Activated CD4-positive, alpha-beta T cell treated with anti-CD3 and anti-CD28 coated beads, Interleukin-2, amount 10 ng/mL, durations not matched to agents 7 days and 5 days (primary cell): Measurements from ENCODE around the gene VASH1. TPM values are rescaled to one million over a fixed set of nuclear protein-coding genes. Genes with fewer than 3 reads are reported as not detected.

ENCODE experiments used
- CTCF ChIA-PET: fragments of 350-600 bp; sonication (Branson Sonifier 250); formaldehyde crosslinking; loops from one replicate; lab custom pipeline; 2021; ENCODE audit warnings: antibody characterized with exemption; lab: Charles Lee
- POLR2A ChIA-PET: fragments of 350-600 bp; sonication (Branson Sonifier 250); formaldehyde crosslinking; loops from one replicate; lab custom pipeline; 2021; ENCODE audit warnings: antibody characterized with exemption; lab: Charles Lee
- DNase-seq: peaks from one replicate; pipeline ENCODE4 v3.0.0-alpha.2; 2020
- H3K27ac Mint-ChIP-seq: one replicate; pipeline ENCODE4 v1.8.0; 2021; ENCODE audit warnings: mild to moderate bottlenecking, moderate library complexity, mixed read lengths
- H3K27me3 Mint-ChIP-seq: one replicate; pipeline ENCODE4 v1.8.0; 2021; ENCODE audit warnings: mixed read lengths
- H3K36me3 Mint-ChIP-seq: one replicate; pipeline ENCODE4 v1.8.0; 2021; ENCODE audit warnings: low read depth, mixed read lengths
- H3K4me1 Mint-ChIP-seq: one replicate; pipeline ENCODE4 v1.8.0; 2021; ENCODE audit warnings: mixed read lengths
- H3K4me3 Mint-ChIP-seq: one replicate; pipeline ENCODE4 v1.8.0; 2021; ENCODE audit warnings: mild to moderate bottlenecking, moderate library complexity, mixed read lengths
- H3K9me3 Mint-ChIP-seq: one replicate; pipeline ENCODE4 v1.8.0; 2021; ENCODE audit warnings: mixed read lengths
- total RNA-seq, 2 experiments: library from RNA; stranded (reverse); gene quantifications; one replicate each; pipeline ENCODE4 v1.2.3, GENCODE V29; 2021

VASH1 gene
- total RNA-seq, 2 experiments from 2014 or later = 2.1 TPM

DNA sequence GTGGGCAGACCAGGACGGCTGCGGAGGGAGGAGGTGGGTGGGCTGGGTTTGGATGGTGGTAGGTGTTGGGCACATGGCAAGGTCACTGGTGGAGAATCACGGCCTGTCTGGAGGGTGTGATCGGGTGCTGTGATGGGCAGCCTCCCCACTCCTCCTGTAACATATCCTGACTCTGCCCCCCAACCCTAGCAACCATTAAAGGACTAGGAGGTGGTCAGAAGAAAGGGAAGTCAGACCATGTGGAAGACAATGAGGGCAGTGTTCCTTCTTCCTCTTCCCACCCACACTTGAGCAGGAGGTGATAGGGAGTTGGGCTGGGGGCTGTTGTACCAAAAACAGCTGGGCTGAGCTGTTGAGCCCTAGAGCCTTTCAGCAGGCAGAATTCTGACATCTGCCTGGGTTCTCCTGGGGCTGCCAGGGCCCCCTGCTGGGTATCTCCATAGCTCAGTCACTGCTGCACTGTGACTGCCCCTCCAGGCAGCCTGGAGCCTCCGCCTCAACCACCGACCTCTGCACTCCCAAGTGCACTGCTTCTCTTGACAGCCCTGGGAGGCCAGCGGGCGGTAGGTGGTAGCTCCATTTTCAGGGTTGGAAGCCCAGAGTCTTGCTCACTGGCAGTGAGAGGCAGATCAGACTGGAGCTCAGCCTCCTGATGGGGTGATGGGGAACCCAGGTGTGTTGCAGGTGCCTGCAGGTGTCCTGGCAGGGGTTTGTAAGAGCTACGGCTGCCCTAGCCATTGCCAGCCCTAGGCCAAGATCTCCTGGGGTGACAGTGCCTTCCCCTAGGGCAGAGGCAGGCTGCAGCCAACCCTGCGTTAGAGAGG is 15.4 kb downstream of the VASH1 start:
- Mint-ChIP-seq H3K4me1 (peaks cover 17% of the 10 kb centered on the region), H3K27me3 (no peaks in the 10 kb centered on the region), H3K36me3 (no peaks in the 10 kb centered on the region), H3K4me3 (no peak overlapping the region), H3K9me3 (no peaks in the 10 kb centered on the region), H3K27ac (peak overlapping the region; percentile 11)
- POLR2A ChIA-PET = no interaction called here
- CTCF ChIA-PET = interaction anchor here (0.5 to 3.1 kb wide), 5 partner anchors 8 to 253 kb away, joined by 3 to 10 read pairs (median 3); no protein-coding TSS in a partner anchor
- DNase-seq = no peak

DNA sequence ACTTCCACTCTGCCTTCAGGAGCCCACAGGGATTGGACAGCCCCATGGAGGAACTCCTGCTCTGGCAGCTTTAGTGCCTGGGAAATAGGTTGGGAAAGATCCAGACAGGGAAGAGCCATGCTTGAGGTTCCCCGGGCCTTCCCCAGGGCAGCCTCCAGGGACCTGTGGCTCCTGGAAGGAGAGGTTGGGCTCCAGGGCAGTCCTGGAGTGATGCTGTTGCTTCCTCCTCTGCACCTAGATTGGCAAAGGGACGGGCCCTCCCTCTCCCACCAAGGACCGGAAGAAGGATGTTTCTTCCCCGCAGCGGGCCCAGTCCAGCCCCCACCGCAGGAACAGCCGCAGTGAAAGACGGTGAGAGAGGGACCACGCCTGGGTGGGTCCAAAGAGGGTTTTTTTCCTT is 16.5 kb downstream of the VASH1 start:
- Mint-ChIP-seq H3K4me1 (peaks cover 28% of the 10 kb centered on the region), H3K27ac (peak overlapping the region; percentile 13), H3K4me3 (no peak overlapping the region), H3K9me3 (no peaks in the 10 kb centered on the region), H3K27me3 (no peaks in the 10 kb centered on the region), H3K36me3 (peaks cover 2% of the 10 kb centered on the region)
- CTCF ChIA-PET = interaction anchor here (0.6 to 3.1 kb wide), 2 partner anchors 7 to 252 kb away, joined by 3 to 10 read pairs; no protein-coding TSS in a partner anchor
- no peak for DNase-seq
- POLR2A ChIA-PET = no interaction called here

DNA sequence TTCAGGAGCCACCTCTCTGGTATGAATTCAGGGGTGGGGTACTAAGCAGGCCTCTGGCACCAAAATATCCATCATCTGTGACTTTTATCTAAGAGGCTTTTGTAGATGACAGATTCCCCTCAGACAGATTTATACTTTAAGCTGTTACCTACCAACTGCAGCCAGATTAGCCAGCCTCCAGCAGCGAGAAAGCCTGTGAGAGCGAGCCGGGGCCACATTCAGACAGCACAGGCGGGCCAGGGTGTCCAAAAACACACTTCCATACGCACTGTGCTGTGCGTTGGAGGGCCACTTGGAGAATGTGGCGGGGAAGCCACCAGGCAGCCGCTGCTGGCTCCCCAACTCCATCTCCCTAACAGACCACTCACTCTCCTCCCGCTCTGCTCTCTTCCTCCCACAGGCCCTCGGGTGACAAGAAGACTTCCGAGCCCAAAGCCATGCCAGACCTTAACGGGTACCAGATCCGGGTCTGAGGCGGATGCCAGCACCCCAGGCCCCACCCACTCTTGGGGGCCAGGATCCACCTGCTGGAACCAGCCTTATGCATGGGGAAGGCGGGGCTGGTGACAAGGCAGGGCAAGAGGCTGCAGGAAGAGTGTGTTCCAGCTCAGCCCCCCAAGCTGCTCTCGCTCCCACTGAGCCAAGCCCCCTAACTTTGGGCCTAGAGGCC is 17.4 kb downstream of the VASH1 start:
- CTCF ChIA-PET = interaction anchor here (0.8 kb wide), 1 partner anchor 23 kb away, joined by 4 read pairs; no protein-coding TSS in a partner anchor
- POLR2A ChIA-PET = interaction anchor here (0.6 kb wide), 1 partner anchor 11 kb away, joined by 3 read pairs; no protein-coding TSS in a partner anchor
- Mint-ChIP-seq H3K4me3 (no peak overlapping the region), H3K27me3 (no peaks in the 10 kb centered on the region), H3K36me3 (peaks cover 3% of the 10 kb centered on the region), H3K4me1 (peaks cover 37% of the 10 kb centered on the region), H3K9me3 (no peaks in the 10 kb centered on the region), H3K27ac (no peak overlapping the region)
- no peak for DNase-seq

DNA sequence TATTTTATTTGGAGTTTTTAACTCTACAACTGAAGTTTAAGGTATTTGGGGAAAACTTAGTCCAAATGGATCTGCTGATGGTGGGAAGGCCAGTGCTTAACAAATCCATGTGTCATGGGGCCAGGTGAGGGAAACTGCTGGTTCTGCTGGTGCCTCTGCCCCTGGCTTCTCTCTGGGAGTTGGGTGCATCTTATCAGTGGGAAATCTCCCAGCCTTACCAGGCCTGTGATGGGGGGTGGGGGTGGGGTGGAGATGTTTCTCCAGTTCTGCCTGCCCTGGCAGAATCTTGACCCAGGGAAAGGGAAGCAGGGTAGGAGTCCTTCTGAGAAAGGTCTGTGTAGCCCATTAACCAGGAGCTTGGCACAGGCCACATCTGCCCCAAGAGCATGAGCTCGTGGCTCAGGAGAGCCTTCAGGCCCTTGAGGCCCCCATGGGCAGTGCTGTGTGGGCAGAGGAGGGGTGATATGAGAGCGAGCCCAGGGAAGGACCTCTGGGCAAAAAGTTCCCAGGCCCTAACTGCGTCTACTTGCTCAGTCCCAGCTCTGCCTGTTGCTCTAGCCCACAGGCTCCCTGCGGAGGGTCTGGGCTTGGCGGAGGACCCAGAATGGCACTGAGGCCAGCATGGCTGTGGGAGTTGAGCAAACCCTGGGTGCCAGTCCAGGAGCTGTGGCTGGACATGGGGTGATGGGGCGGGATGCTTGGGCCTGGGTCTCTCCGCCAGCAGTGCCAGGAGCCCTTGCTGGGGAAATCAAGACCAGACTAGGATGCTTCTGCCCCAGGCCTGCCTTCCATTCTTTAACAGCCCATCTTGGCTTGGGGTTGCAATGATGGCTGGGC is 18.2 kb downstream of the VASH1 start:
- Mint-ChIP-seq H3K4me1 (peaks cover 42% of the 10 kb centered on the region), H3K27me3 (no peaks in the 10 kb centered on the region), H3K27ac (peak overlapping the region; percentile 57), H3K9me3 (no peaks in the 10 kb centered on the region), H3K36me3 (peaks cover 3% of the 10 kb centered on the region), H3K4me3 (no peak overlapping the region)
- ChIA-PET POLR2A (no interaction called here), CTCF (interaction anchor here (0.8 kb wide), 1 partner anchor 23 kb away, joined by 4 read pairs; no protein-coding TSS in a partner anchor)
- no peak for DNase-seq

DNA sequence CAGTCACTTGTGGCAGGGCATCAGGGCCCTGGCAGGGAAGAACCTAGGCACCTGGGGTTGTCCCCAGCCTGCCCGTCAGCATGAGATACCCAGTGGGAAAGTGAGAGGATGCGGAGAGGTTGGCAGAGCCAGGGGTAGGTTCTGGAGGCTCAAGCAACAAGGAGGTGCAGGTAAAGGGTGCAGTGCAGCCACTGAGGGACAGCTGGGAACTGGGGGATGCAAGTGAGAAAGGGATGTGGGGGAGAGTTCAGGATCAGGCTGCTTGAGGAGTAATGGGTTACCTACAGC is 18.7 kb downstream of the VASH1 start:
- CTCF ChIA-PET = interaction anchor here (1.5 kb wide), 1 partner anchor 12 kb away, joined by 5 read pairs; no protein-coding TSS in a partner anchor
- no peaks in the 10 kb centered on the region for H3K9me3 Mint-ChIP-seq
- peaks cover 48% of the 10 kb centered on the region for H3K4me1 Mint-ChIP-seq
- H3K36me3 Mint-ChIP-seq = peaks cover 3% of the 10 kb centered on the region
- no peak for DNase-seq
- peak overlapping the region; percentile 57 for H3K27ac Mint-ChIP-seq
- H3K27me3 Mint-ChIP-seq = no peaks in the 10 kb centered on the region
- POLR2A ChIA-PET = no interaction called here
- H3K4me3 Mint-ChIP-seq = no peak overlapping the region

DNA sequence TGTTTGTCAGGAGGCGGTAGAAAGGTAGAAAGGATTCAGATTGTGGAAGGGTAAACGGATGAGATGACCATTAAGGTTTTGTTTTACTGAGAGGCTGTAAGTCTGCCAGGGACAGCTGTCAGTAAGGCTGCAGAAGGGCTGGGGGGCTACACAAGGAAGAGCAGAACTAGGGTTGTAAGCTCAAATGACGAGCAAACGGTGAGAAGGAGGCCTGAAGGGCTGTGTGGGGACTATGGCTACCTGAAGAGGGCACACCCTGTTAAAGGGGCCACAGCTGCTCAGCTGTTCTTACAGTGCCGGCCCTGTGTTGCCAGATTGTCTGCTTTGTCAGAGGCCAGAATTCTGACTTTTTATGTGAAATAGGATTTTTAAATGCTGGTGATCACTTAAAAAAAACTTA is 19.1 kb downstream of the VASH1 start:
- ChIA-PET POLR2A (no interaction called here), CTCF (interaction anchor here (1.0 to 1.5 kb wide), 3 partner anchors 11 to 29 kb away, joined by 3 to 7 read pairs (median 5); no protein-coding TSS in a partner anchor)
- peak overlapping the region; percentile 57 for H3K27ac Mint-ChIP-seq

DNA sequence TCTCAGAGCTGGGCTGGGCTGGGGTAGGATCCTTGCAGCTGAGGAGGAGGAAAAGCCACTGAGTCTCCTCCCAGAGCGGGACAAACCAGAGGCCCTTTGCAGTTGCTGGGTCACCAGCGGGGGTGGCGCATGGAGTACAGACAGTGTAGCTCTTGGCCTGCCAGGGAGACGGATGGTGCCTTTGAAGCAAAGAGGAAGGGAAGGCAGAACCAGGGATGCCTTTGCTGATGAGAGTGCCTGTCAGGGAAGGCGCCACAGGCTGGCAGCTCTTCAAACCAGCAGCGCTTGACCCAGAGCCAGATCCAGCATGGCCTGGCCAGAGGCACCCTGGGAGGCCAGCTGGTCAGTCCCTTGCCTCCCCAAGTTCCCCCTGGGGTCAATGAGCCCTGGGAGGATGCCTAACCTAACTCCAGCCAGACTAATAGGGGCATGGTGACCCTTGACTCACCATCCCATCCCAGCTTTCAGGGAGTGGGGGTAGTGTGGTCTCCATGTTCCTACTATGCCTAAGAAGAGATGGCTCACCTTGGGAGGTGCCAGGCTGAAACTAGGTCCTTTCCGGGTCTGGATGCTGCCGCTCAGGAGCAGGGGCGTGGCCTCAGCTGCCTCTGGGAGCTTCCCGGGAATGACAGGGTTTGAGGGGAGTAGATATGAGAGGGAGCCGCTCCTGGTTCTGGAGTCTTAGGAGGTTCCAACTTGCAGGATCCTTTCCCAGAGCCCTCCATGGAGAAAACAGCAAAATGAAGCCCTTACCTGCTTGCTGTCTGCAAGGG is 19.8 kb downstream of the VASH1 start:
- no peaks in the 10 kb centered on the region for H3K27me3 Mint-ChIP-seq
- peak overlapping the region; percentile 69 for H3K27ac Mint-ChIP-seq
- ChIA-PET POLR2A (no interaction called here), CTCF (interaction anchor here (0.5 to 1.5 kb wide), 4 partner anchors 12 to 66 kb away, joined by 3 to 7 read pairs (median 4); no protein-coding TSS in a partner anchor)
- peaks cover 50% of the 10 kb centered on the region for H3K4me1 Mint-ChIP-seq
- peaks cover 3% of the 10 kb centered on the region for H3K36me3 Mint-ChIP-seq
- no peaks in the 10 kb centered on the region for H3K9me3 Mint-ChIP-seq
- no peak for DNase-seq
- H3K4me3 Mint-ChIP-seq = no peak overlapping the region

More for the DNA sequence above, 19.1 kb downstream of the VASH1 start:
- H3K36me3 Mint-ChIP-seq = peaks cover 3% of the 10 kb centered on the region
- H3K4me1 Mint-ChIP-seq = peaks cover 50% of the 10 kb centered on the region
- no peak for DNase-seq
- H3K9me3 Mint-ChIP-seq = no peaks in the 10 kb centered on the region
- H3K4me3 Mint-ChIP-seq = no peak overlapping the region
- H3K27me3 Mint-ChIP-seq = no peaks in the 10 kb centered on the region

DNA sequence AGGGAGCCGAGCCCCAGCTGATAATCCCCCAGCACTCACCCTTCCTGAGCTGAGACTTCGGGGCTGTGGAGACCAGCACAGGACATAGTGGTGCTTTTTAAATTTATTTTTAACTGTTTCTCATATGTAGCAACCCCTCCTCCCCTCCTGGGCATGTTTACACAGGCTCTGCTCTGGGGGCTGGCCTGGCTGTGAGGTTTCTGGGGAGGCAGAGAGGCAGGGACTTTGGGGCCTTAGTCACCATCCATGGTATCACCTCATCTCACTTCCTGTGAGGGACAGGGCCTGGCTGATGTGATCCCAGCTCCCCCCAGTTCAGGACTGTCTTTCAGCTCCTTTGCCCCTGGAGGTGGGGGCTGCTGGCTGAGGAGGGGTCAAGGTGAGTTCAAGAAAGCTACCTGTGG is 20.4 kb downstream of the VASH1 start:
- H3K9me3 Mint-ChIP-seq = no peaks in the 10 kb centered on the region
- peaks cover 50% of the 10 kb centered on the region for H3K4me1 Mint-ChIP-seq
- DNase-seq = no peak
- ChIA-PET POLR2A (no interaction called here), CTCF (interaction anchor here (0.5 to 1.5 kb wide), 6 partner anchors 10 to 288 kb away, joined by 3 to 7 read pairs (median 4); no protein-coding TSS in a partner anchor)
- no peak overlapping the region for H3K4me3 Mint-ChIP-seq
- H3K27me3 Mint-ChIP-seq = no peaks in the 10 kb centered on the region
- H3K27ac Mint-ChIP-seq = peak overlapping the region; percentile 43
- H3K36me3 Mint-ChIP-seq = peaks cover 3% of the 10 kb centered on the region

DNA sequence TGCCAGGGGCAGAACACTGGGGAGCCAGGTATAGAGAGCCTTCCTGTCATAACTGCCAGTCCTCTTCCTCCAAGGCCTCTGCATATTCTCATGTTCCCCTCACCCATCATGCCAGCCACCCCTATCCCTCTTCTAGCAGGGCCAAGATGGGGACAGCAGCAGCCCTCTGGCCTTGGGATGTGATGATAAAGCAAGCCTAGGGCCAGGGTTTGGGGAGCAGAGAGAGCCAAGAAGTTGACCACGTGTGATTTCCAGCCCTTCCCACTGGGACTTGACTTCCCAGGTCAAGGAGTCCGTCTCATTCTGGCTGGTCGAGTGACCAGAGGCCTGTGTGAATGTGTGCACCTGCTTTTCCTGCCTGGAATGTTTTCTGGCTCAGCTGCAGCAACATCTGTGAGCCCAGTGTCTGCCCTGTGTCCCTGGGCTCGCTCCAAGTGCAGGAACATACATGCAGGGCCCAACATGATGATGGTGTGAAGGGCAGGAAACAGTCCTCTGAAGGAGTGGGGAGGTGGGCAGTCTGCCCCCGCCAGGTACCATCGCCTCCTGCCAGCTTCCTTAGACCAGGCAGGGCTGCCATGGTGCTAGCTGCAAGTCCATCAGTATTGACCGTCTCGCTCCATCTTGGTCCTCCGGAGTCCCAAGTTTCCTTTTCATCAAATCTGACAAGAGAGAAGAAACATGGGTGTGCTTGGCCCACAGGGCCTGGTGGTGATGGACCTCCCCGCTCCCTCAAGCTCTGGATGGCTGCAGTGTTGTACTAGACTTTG is 21.0 kb downstream of the VASH1 start:
- H3K4me3 Mint-ChIP-seq = no peak overlapping the region
- H3K4me1 Mint-ChIP-seq = peaks cover 50% of the 10 kb centered on the region
- DNase-seq = no peak

DNA sequence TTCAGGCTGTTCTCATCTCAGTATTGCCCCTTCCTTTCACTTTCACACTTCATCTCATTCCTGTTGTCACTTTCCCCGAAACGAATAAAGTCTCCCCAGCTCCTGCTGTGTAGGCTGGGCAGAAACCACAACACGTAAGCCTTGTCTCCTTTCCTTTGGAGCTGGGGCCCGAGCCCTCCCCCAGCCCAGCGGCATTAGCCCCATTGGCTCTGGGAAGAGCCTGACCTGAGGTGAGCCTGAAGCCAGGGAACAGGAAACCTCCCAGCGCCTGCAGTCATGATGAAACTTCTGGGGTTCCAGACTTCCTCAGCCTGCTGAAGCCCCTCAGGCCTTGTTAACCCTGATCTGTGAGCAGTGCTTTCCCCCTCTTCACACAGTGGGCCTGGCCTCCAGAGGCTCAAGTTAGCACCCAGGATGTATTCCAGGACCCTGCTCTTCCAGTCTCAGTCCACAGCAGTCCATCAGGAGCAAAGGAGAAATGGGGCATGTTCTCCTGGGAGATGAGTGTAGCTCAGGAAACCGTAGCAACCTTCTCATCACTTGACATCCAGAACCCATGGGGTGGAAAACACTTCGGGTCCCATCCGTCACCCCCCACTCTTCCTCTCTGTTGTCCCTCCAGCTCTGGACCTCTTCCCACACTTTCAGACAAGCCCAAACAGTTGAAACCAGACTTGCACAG is 21.8 kb downstream of the VASH1 start:
- Mint-ChIP-seq H3K4me3 (no peak overlapping the region), H3K27ac (peak overlapping the region; percentile 39), H3K4me1 (peaks cover 47% of the 10 kb centered on the region), H3K36me3 (peaks cover 3% of the 10 kb centered on the region), H3K9me3 (no peaks in the 10 kb centered on the region), H3K27me3 (no peaks in the 10 kb centered on the region)
- ChIA-PET CTCF (interaction anchor here (0.6 to 3.1 kb wide), 7 partner anchors 12 to 77 kb away, joined by 3 to 14 read pairs (median 5); no protein-coding TSS in a partner anchor), POLR2A (interaction anchor here (1.0 kb wide), 1 partner anchor 28 kb away, joined by 5 read pairs; no protein-coding TSS in a partner anchor)
- DNase-seq = no peak

More for the DNA sequence above, 21.0 kb downstream of the VASH1 start:
- Mint-ChIP-seq H3K36me3 (peaks cover 3% of the 10 kb centered on the region), H3K27me3 (no peaks in the 10 kb centered on the region), H3K27ac (peak overlapping the region; percentile 43), H3K9me3 (no peaks in the 10 kb centered on the region)
- ChIA-PET POLR2A (interaction anchor here (1.0 kb wide), 1 partner anchor 29 kb away, joined by 5 read pairs; no protein-coding TSS in a partner anchor), CTCF (interaction anchor here (0.5 to 3.1 kb wide), 5 partner anchors 11 to 287 kb away, joined by 3 to 9 read pairs (median 3); no protein-coding TSS in a partner anchor)
